Posterior cingulate gyrus (tissue), 11 donors: ENCODE data around the gene FOXG1.
A peak's percentile ranks its signal among the peaks of the same experiment; 100 is the strongest.

ENCODE experiments used
- DNase-seq, 10 donors: peaks; one replicate each; pipeline versions ENCODE4 v3.0.0 to v3.0.0-alpha.2; 2020 to 2021; ENCODE audit warnings: mixed read lengths in 3 of 10
- intact Hi-C: fragments of 100-400 bp; cut with DNase I; formaldehyde crosslinking; loops from one replicate; pipeline ENCODE4 v1.15.1; 2023

Gene FOXG1

DNA sequence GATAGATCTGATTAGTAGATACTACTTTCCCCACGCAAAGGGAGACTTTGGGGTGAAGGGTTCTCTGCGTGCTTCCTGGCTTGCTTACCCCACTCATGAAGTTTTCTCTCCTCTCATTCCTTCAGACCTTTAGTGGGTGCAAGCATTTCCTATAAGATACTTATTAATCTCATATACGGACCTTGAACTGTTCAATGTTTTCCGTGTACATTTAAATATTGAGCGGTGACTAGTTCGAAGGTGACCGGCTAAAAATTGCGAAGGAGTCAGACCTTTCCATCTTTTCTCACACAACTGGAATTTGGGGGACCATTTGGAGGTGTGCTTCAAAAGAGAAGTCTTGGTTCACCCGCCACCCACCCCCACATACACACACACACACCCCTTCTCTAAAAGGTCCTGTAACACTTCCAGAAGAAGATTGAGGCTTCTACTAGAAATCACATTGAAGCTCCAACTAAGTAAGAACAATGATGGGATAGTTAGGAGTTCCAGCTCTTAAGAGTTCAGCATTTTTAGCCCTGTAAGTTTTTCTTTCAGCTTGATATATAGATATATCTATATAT lies 6.1 kb upstream of the FOXG1 start:
- intact Hi-C loops: no loop called here
- DNase-seq: no peak

DNA sequence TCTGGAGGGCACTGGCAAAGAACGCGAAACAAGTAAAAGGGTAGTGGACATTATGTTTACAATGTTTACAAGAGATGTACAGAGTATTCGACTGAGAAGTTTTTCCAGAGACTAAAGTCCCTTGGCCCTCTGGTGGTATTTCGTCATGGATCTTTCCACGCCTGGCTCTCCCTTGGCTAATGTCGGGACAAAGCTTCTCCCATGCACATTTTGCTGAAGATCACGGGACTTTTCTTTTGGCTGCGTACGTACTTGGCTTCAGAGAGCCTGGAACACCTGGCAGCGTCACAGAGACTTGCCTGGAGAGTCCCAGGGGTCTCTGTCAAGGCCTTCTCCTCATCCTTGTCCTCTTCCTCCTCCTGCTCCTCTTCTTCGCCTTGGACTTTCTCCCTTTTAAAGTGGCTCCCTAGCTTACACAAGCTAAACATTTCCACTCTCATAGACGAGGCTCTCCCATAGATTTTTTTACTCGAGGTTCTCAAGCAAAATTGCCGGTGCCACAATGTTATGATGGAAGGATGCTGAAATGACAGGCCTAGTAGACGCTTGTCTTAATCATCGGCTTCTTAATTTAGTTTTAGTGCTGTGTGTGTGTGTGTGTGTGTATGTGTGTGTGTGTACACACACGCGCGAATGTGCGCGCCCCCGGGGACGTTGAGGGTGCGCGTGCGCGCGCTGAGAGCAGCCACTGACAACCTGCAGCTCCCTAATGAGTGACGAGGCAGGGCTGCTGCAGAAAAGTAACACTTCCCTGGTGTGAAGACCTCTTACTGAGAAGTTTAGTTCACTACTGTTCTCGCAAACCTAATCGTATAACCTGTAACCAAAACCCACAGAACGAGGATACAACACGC lies 4.9 kb upstream of the FOXG1 start:
- intact Hi-C loops: no loop called here
- DNase-seq: peak in 4 of 10 donors; percentile 45 to 93 (median 86)

DNA sequence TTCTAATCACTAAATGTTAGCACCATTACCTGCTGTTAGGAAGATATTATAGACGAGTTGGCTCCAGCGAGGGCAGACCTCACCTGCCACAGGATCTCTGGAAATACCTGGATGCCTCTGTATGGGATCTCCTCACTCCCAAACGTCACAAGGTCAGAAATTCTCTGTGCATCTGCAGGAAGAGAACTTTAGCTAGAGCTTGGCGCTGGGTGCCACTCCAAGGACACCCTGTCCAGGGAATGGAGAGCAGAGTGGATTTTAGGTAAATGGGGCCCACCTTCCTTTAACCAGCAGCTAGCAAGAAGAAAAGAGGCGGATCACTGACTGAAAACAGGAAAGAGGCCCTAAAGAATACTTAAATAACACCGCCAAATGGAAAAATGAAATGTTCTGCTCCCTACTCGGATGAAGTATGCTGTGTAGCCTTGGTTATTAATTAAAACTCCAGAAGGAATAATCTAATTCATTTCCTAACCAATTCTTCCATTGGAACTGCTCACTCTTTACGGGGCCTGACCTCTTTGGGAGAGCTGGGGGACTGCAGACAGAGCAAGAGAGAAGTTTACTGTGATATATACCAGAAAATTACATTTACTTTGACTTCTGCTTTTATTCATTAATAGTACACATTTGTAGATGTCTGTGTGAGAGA lies 4.2 kb upstream of the FOXG1 start:
- peak in 1 of 10 donors; percentile 52 for DNase-seq
- intact Hi-C loops: no loop called here

DNA sequence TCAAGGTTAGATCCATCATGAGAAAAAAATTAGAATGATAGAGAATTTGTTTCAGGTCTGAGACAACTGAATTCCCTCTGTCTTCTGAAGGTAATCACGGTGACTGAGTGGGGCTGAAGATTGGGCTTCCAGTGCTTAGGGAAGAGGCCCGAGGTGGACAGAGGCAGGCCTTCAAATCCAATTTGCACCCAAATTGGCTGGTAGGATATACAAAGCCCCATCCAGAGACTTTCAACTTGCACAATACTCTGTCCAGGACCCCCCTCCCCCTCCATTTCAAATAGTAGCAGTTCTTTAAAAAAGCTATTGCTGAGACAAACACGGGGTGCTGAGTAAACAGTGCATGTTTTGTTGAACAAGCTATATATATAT lies 3.6 kb upstream of the FOXG1 start:
- no peak for DNase-seq
- intact Hi-C loops: no loop called here

DNA sequence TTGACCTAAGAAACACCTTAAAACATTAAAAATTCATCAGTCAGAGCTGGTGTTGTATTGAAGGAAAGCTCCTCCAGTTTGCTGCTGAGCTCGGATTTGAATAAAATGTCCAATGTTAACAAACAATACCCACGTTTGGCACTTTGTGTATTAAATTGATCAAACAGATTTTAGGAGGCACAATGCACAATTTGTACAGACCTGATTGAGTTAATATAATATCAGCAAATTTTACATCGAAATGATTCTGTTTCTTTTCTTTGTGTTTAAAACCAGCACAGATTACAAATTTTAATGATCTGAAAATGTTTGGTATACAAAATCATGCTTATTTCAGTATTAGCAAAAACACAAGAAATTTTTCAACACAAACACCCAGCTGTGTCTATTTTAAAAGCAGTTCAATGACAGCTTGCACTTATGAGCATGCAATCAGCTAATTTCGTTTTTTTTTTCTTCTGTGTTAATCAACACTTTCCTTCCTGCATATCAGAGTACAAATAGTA lies 2.8 kb upstream of the FOXG1 start:
- no peak for DNase-seq
- intact Hi-C loops: no loop called here

DNA sequence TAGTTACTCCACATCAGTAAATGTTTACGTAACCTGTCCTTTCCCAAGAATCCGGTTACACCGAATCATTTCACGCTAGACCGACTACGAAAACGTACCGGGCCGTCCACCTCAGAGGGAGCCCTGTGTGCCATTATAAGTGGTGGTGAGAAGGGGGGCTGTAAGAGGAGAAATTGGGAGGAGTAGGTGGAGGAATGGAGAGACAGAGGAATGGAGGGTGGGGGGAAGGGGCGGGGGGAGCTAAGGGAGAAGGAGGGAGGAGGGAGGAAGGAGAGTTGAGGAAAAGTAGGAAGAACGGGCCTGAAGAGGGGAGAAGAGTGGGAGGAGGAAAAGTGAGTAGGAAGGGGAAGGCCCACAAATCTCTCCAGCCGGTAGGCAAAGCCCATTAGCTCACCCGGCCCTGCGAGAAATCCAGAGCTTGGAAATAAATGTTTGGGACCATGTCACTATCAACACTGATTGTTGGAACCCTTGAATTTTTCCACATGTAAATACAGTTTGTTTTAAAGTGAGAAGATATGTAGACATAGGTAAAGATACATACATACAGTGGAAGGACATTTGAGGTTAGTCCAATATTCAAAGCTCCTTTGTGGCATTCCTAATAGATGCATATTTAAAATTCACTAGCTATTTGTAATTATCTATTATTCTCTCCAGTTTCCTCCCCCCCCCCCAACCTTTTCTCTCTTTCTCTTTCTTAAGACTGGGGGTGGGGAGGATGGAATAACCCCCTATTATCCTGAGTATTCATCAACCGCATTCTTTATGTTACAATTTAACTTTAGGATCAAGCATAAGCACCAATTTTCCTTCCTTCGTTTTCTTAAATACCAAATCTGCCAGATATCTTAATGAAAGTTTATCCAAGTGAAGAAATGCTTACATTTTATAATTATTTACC lies 2.1 kb upstream of the FOXG1 start:
- intact Hi-C loops: no loop called here
- DNase-seq: peak in 2 of 10 donors; percentile 75 to 77

DNA sequence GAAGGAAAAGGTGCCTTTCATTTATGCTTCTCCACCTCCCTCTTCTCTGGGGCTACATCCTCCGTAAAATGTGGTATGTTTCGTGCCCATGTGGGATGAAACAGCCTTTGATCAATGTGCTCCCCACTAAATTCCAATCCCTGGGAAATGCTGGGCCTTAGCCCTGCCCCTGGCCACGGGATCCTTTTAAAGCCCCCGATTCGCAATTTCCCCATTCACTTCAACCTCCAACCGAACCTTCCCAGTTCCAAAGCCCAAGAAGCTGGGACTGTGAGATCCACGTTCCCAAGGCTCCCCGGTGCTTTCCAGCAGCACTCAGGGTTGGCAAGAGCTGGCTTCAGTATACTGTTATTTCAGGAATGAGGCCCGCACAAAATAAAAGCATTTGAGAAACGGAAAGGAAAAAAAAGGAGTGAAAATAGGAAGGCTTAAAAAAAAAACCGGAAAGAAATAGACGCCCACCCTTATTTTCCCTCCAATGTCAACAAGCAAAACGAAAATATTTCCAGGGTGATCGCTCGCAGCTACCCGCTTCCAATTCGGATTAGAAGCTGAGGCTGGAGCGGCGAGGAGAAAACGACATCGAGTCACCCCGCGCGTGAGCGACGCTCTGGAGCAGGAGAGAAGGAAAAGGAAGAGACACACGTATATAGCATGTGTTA lies 1.3 kb upstream of the FOXG1 start:
- intact Hi-C loops: no loop called here
- peak in 3 of 10 donors; percentile 60 to 86 (median 64) for DNase-seq

DNA sequence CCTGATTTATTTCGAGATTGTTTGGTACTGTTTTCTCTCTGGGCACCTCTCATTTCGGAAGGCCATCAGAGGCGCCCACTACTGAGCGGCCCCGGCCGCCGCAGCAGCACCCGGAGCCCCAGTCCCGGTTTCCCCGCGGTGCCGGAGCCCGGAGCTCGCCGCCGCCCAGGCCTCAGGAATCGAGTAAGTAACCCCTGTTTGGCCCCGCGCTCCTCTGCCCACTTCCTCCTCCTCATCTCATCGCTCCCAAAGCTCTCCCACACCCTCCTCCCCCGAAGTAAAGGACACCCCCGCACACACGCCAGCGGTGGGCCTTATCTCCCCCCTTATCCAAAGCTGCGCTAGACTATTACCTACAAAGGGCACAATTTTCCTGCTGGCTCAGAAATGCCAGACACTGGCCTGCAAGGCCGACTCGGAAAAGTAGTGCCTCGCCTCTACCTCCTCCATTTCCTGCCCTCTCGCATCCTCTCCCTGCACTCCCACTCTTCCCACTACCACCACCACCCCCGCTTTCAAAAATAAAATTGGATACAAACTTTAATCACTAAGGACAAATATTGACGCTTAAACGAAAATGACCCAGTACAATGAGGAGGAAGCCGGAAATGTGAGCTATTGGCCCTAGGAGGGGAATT lies 637 bp upstream of the FOXG1 start:
- DNase-seq: peak in 3 of 10 donors; percentile 85 to 89 (median 87)
- intact Hi-C loops: no loop called here

DNA sequence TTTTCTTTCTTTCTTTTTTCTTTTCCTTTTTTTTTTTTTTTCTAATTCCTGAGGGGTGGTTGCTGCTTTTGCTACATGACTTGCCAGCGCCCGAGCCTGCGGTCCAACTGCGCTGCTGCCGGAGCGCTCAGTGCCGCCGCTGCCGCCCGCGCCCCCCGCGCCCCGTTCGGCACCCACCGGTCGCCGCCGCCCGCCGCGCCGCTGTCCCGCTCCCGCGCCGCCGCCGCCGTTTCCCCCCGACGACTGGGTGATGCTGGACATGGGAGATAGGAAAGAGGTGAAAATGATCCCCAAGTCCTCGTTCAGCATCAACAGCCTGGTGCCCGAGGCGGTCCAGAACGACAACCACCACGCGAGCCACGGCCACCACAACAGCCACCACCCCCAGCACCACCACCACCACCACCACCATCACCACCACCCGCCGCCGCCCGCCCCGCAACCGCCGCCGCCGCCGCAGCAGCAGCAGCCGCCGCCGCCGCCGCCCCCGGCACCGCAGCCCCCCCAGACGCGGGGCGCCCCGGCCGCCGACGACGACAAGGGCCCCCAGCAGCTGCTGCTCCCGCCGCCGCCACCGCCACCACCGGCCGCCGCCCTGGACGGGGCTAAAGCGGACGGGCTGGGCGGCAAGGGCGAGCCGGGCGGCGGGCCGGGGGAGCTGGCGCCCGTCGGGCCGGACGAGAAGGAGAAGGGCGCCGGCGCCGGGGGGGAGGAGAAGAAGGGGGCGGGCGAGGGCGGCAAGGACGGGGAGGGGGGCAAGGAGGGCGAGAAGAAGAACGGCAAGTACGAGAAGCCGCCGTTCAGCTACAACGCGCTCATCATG lies 654 bp downstream of the FOXG1 start:
- DNase-seq: peak in 3 of 10 donors; percentile 69 to 76 (median 74)
- intact Hi-C loops: no loop called here

DNA sequence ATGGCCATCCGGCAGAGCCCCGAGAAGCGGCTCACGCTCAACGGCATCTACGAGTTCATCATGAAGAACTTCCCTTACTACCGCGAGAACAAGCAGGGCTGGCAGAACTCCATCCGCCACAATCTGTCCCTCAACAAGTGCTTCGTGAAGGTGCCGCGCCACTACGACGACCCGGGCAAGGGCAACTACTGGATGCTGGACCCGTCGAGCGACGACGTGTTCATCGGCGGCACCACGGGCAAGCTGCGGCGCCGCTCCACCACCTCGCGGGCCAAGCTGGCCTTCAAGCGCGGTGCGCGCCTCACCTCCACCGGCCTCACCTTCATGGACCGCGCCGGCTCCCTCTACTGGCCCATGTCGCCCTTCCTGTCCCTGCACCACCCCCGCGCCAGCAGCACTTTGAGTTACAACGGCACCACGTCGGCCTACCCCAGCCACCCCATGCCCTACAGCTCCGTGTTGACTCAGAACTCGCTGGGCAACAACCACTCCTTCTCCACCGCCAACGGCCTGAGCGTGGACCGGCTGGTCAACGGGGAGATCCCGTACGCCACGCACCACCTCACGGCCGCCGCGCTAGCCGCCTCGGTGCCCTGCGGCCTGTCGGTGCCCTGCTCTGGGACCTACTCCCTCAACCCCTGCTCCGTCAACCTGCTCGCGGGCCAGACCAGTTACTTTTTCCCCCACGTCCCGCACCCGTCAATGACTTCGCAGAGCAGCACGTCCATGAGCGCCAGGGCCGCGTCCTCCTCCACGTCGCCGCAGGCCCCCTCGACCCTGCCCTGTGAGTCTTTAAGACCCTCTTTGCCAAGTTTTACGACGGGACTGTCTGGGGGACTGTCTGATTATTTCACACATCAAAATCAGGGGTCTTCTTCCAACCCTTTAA lies 1.5 kb downstream of the FOXG1 start:
- intact Hi-C loops: no loop called here
- DNase-seq: peak in 3 of 10 donors; percentile 87 to 92 (median 91)

DNA sequence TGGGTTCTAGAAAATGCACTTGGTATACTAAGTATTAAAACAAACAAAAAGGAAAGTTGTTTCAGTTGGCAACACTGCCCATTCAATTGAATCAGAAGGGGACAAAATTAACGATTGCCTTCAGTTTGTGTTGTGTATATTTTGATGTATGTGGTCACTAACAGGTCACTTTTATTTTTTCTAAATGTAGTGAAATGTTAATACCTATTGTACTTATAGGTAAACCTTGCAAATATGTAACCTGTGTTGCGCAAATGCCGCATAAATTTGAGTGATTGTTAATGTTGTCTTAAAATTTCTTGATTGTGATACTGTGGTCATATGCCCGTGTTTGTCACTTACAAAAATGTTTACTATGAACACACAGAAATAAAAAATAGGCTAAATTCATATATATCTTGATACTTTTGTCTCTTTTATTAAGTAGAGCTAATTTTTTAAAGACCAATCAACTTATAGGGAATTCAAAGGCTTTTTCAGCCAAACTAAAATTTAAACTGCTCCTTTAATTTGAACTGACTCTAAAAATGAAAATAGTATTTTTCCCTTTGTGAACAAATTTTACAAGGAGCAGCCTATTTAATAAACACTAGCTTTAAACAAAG lies 2.8 kb downstream of the FOXG1 start:
- intact Hi-C loops: no loop called here
- DNase-seq: no peak

DNA sequence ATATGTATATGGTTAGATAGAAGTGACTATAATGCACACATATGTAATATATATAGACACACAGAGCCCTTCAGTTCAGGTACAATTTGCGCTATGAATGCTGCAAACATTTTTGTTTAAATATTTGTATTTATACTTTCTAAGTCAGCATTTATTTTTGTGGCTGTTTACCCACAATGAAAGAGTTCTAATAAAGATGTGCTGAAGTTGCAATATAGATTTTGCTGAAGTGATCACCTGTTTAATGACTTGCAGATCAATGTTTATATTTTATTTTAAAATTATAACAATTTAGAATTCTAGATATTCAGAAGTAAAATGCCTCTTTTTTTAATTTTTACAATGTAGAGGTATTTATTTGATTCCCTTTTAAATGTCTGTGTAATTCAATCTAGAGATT lies 3.5 kb downstream of the FOXG1 start:
- DNase-seq: no peak
- intact Hi-C loops: loop anchor here (5.0 kb wide), 2 partner anchors 452 to 747 kb away; no protein-coding TSS in a partner anchor

DNA sequence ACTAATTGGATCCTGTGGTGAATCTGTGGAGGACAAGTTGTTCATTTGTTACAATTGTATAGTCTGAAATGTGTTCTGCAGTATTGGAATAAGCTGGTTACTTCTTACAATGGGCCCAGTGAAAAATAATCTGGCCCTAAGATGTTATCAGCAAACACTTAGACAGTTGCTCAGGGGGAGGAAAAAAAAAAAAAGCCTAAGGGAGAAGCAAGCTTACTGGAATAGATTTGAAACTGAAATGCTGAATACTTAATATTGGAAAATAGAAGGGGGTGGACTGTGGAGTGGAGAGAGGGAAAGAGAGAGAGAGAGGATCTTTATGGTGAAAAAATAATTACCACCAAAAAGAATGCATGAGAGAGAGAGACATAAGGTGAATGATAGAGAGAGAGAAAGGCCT lies 4.0 kb downstream of the FOXG1 start:
- DNase-seq: no peak
- intact Hi-C loops: loop anchor here (5.0 kb wide), 2 partner anchors 452 to 747 kb away; no protein-coding TSS in a partner anchor

DNA sequence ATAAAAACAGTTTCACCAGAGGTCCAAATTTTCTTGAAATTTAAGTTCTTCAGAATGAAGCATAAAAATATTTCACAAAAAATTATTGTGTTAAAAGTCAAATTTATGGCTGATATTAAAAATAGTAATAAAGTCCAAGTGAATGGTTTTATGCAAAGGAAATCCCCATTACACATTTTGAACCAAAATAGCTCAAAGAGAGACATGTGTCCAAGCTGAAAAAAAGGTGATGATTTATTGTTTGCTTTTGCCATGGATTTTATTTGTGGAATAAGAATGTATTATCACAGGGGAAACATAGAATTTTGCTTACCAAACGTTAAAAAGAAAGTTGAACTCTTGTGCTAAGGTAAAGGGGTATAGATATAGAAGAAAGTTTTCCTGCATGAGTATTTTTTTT lies 4.6 kb downstream of the FOXG1 start:
- DNase-seq: no peak
- intact Hi-C loops: loop anchor here (5.0 kb wide), 2 partner anchors 451 to 746 kb away; no protein-coding TSS in a partner anchor

DNA sequence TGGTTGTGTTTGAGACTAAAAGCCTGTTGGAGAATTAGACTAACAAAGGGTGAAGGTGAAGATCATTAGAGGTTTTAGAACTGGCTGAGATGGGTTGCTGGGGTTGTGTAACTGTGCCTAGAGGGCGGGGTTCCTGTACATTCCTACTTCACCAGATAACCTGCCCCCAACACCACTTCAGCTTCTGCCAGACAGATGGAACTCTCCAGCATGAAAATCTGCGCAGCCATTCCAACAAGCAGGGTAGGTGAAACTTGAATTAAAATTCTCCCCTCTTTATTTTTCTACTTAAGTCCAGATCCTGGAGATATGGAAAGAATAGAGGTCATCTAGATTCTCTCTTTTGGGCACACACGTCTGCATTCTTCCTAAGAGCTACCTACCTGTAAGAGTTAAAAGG lies 6.0 kb downstream of the FOXG1 start:
- intact Hi-C loops: loop anchor here (5.0 kb wide), 2 partner anchors 450 to 745 kb away; no protein-coding TSS in a partner anchor
- no peak for DNase-seq

DNA sequence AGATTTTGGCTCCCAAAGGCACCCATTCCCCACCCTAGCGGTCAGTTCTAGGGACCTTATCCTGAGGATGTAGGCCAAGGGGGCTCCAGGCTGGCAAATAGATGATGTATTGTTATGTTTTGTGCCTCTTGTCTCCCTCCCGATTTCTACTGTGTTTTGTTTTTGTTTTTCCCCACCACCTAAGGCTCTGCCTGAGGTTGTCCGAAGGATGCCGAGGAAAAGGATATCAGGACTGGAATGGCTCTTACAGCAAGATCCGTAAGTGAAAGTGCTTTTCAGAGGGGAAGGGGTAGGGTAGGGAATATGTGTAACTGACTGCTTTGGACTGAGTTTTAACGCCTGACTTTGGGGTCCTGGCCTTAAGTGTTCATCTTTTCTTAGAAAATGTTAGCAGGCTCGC lies 6.6 kb downstream of the FOXG1 start:
- intact Hi-C loops: loop anchor here (5.0 kb wide), 2 partner anchors 449 to 744 kb away; no protein-coding TSS in a partner anchor
- DNase-seq: no peak
